Measurements from ENCODE around the gene PAX3.
"Not testable (repeated sequence)": the region's sequence is repeated elsewhere in the genome, so short reads cannot be mapped to it uniquely, and the experiment has no call there.

The PAX3 gene

GRCh38 chr2:222203041-222203440, 95.8 kb downstream of the PAX3 start:
- Mint-ChIP-seq H3K27me3 (peaks cover 1% of the 10 kb centered on the region), H3K36me3 (no peaks in the 10 kb centered on the region), H3K4me3 (no peak overlapping the region), H3K4me1 (ENCODE audit: low read depth) (no peaks in the 10 kb centered on the region), H3K9me3 (ENCODE audit: low read depth) (no peaks in the 10 kb centered on the region), H3K27ac (no peak overlapping the region)

- Mint-ChIP-seq H3K27ac (no peak overlapping the region), H3K9me3 (ENCODE audit: low read depth) (no peaks in the 10 kb centered on the region), H3K36me3 (no peaks in the 10 kb centered on the region), H3K4me1 (ENCODE audit: low read depth) (no peaks in the 10 kb centered on the region), H3K4me3 (no peak overlapping the region), H3K27me3 (peaks cover 1% of the 10 kb centered on the region)
These were observed 102.6 kb downstream of the PAX3 start for GRCh38 chr2:222196159-222196558.

- no peaks in the 10 kb centered on the region for H3K9me3 Mint-ChIP-seq (ENCODE audit: low read depth)
- no peak overlapping the region for H3K4me3 Mint-ChIP-seq
- H3K36me3 Mint-ChIP-seq = no peaks in the 10 kb centered on the region
- peaks cover 1% of the 10 kb centered on the region for H3K27me3 Mint-ChIP-seq
- no peaks in the 10 kb centered on the region for H3K4me1 Mint-ChIP-seq (ENCODE audit: low read depth)
- H3K27ac Mint-ChIP-seq = no peak overlapping the region
These were observed 104.1 kb downstream of the PAX3 start for GRCh38 chr2:222194669-222195068.

- no peaks in the 10 kb centered on the region for H3K9me3 Mint-ChIP-seq (ENCODE audit: low read depth)
- H3K4me3 Mint-ChIP-seq = no peak overlapping the region
- no peaks in the 10 kb centered on the region for H3K36me3 Mint-ChIP-seq
- H3K27me3 Mint-ChIP-seq = peaks cover 1% of the 10 kb centered on the region
- no peak overlapping the region for H3K27ac Mint-ChIP-seq
- no peaks in the 10 kb centered on the region for H3K4me1 Mint-ChIP-seq (ENCODE audit: low read depth)
These were observed 105.3 kb downstream of the PAX3 start for GRCh38 chr2:222193328-222193983.

GRCh38 chr2:222180619-222181018, 118.2 kb downstream of the PAX3 start:
- no peaks in the 10 kb centered on the region for H3K4me1 Mint-ChIP-seq (ENCODE audit: low read depth)
- H3K27me3 Mint-ChIP-seq = no peaks in the 10 kb centered on the region
- H3K36me3 Mint-ChIP-seq = no peaks in the 10 kb centered on the region
- no peak overlapping the region for H3K27ac Mint-ChIP-seq
- no peak overlapping the region for H3K4me3 Mint-ChIP-seq
- peaks cover 7% of the 10 kb centered on the region for H3K9me3 Mint-ChIP-seq (ENCODE audit: low read depth)

- H3K4me3 Mint-ChIP-seq = no peak overlapping the region
- no peaks in the 10 kb centered on the region for H3K4me1 Mint-ChIP-seq (ENCODE audit: low read depth)
- H3K27ac Mint-ChIP-seq = no peak overlapping the region
- H3K9me3 Mint-ChIP-seq (ENCODE audit: low read depth) = peaks cover 7% of the 10 kb centered on the region
- H3K27me3 Mint-ChIP-seq = no peaks in the 10 kb centered on the region
- H3K36me3 Mint-ChIP-seq = no peaks in the 10 kb centered on the region
These were observed 119.2 kb downstream of the PAX3 start for GRCh38 chr2:222179592-222179991.

- Mint-ChIP-seq H3K4me1 (ENCODE audit: low read depth) (no peaks in the 10 kb centered on the region), H3K27me3 (no peaks in the 10 kb centered on the region), H3K27ac (no peak overlapping the region), H3K9me3 (ENCODE audit: low read depth) (peaks cover 4% of the 10 kb centered on the region), H3K4me3 (no peak overlapping the region), H3K36me3 (no peaks in the 10 kb centered on the region)
These were observed 120.3 kb downstream of the PAX3 start for GRCh38 chr2:222178450-222178849.

- Mint-ChIP-seq H3K9me3 (ENCODE audit: low read depth) (peaks cover 4% of the 10 kb centered on the region), H3K4me1 (ENCODE audit: low read depth) (no peaks in the 10 kb centered on the region), H3K4me3 (no peak overlapping the region), H3K36me3 (no peaks in the 10 kb centered on the region), H3K27ac (no peak overlapping the region), H3K27me3 (no peaks in the 10 kb centered on the region)
These were observed 121.9 kb downstream of the PAX3 start for GRCh38 chr2:222176890-222177289.

- Mint-ChIP-seq H3K4me3 (no peak overlapping the region), H3K9me3 (ENCODE audit: low read depth) (no peaks in the 10 kb centered on the region), H3K27me3 (no peaks in the 10 kb centered on the region), H3K36me3 (no peaks in the 10 kb centered on the region), H3K4me1 (ENCODE audit: low read depth) (no peaks in the 10 kb centered on the region), H3K27ac (no peak overlapping the region)
These were observed 124.3 kb downstream of the PAX3 start for GRCh38 chr2:222174450-222174849.

GRCh38 chr2:222169346-222169745, 129.5 kb downstream of the PAX3 start:
- Mint-ChIP-seq H3K27me3 (no peaks in the 10 kb centered on the region), H3K4me1 (ENCODE audit: low read depth) (no peaks in the 10 kb centered on the region), H3K9me3 (ENCODE audit: low read depth) (peaks cover 9% of the 10 kb centered on the region), H3K36me3 (no peaks in the 10 kb centered on the region), H3K4me3 (no peak overlapping the region), H3K27ac (no peak overlapping the region)

- H3K4me1 Mint-ChIP-seq (ENCODE audit: low read depth) = no peaks in the 10 kb centered on the region
- H3K36me3 Mint-ChIP-seq = no peaks in the 10 kb centered on the region
- H3K27me3 Mint-ChIP-seq = peaks cover 4% of the 10 kb centered on the region
- no peak overlapping the region for H3K27ac Mint-ChIP-seq
- no peak overlapping the region for H3K4me3 Mint-ChIP-seq
- peaks cover 9% of the 10 kb centered on the region for H3K9me3 Mint-ChIP-seq (ENCODE audit: low read depth)
These were observed 131.0 kb downstream of the PAX3 start for GRCh38 chr2:222167762-222168161.

GRCh38 chr2:222160944-222161343, 137.9 kb downstream of the PAX3 start:
- H3K36me3 Mint-ChIP-seq = no peaks in the 10 kb centered on the region
- H3K4me3 Mint-ChIP-seq = no peak overlapping the region
- H3K27ac Mint-ChIP-seq = no peak overlapping the region
- no peaks in the 10 kb centered on the region for H3K9me3 Mint-ChIP-seq (ENCODE audit: low read depth)
- H3K4me1 Mint-ChIP-seq (ENCODE audit: low read depth) = no peaks in the 10 kb centered on the region
- peaks cover 5% of the 10 kb centered on the region for H3K27me3 Mint-ChIP-seq

- Mint-ChIP-seq H3K4me1 (ENCODE audit: low read depth) (no peaks in the 10 kb centered on the region), H3K27ac (no peak overlapping the region), H3K27me3 (peaks cover 5% of the 10 kb centered on the region), H3K36me3 (no peaks in the 10 kb centered on the region), H3K9me3 (ENCODE audit: low read depth) (no peaks in the 10 kb centered on the region), H3K4me3 (no peak overlapping the region)
These were observed 138.7 kb downstream of the PAX3 start for GRCh38 chr2:222160125-222160524.

- H3K4me1 Mint-ChIP-seq (ENCODE audit: low read depth) = no peaks in the 10 kb centered on the region
- H3K36me3 Mint-ChIP-seq = no peaks in the 10 kb centered on the region
- H3K9me3 Mint-ChIP-seq (ENCODE audit: low read depth) = no peaks in the 10 kb centered on the region
- H3K27ac Mint-ChIP-seq = no peak overlapping the region
- H3K27me3 Mint-ChIP-seq = peaks cover 5% of the 10 kb centered on the region
- no peak overlapping the region for H3K4me3 Mint-ChIP-seq
These were observed 139.6 kb downstream of the PAX3 start for GRCh38 chr2:222159221-222159620.

- not testable (repeated sequence) for H3K27ac Mint-ChIP-seq; H3K27me3 Mint-ChIP-seq; H3K36me3 Mint-ChIP-seq; H3K4me1 Mint-ChIP-seq (ENCODE audit: low read depth); H3K9me3 Mint-ChIP-seq (ENCODE audit: low read depth); H3K4me3 Mint-ChIP-seq
These were observed 143.7 kb downstream of the PAX3 start for GRCh38 chr2:222155003-222155664.

Measured in activated naive CD8-positive, alpha-beta T cell (primary cell).